Loucy (cell line): ENCODE results near the gene HS3ST3A1.

ENCODE experiments used
- H2AFZ ChIP-seq: fragments of 200-600 bp; sonication (generic); 2 replicates; pipeline ENCODE4 v1.6.0; 2016; ENCODE audit warnings: antibody characterized with exemption, mild to moderate bottlenecking, low read length, moderate library complexity
- H3F3A ChIP-seq: fragments of 200-600 bp; 2 replicates; pipeline ENCODE4 v1.6.0; 2016; ENCODE audit warnings: antibody characterized with exemption, low read depth, mild to moderate bottlenecking
- H3K27me3 ChIP-seq: fragments of 200-600 bp; sonication (generic); 2 replicates; pipeline ENCODE4 v1.6.1; 2014; ENCODE audit warnings: low read length, mild to moderate bottlenecking; ENCODE audit not compliant: insufficient read depth, poor library complexity, severe bottlenecking
- H3K36me3 ChIP-seq: fragments of 200-600 bp; sonication (generic); 2 replicates; pipeline ENCODE4 v1.6.1; 2016; ENCODE audit warnings: low read length; ENCODE audit not compliant: insufficient read depth
- H3K4me1 ChIP-seq: fragments of 200-600 bp; sonication (generic); 2 replicates; pipeline ENCODE4 v1.5.1; 2014; ENCODE audit warnings: low read length, mild to moderate bottlenecking; ENCODE audit not compliant: insufficient read depth, poor library complexity, severe bottlenecking
- H3K4me2 ChIP-seq: fragments of 200-600 bp; sonication (generic); 2 replicates; pipeline ENCODE4 v1.6.0; 2014; ENCODE audit warnings: antibody characterized with exemption, low read length, low read depth, mild to moderate bottlenecking; ENCODE audit not compliant: poor library complexity, severe bottlenecking
- H3K4me3 ChIP-seq: fragments of 200-600 bp; sonication (generic); 2 replicates; pipeline ENCODE4 v1.5.1; 2014; ENCODE audit warnings: low read length, mild to moderate bottlenecking, mixed read lengths; ENCODE audit not compliant: poor library complexity, severe bottlenecking
- H3K79me2 ChIP-seq: fragments of 200-600 bp; sonication (generic); 2 replicates; pipeline ENCODE4 v1.6.1; 2014; ENCODE audit warnings: low read length; ENCODE audit not compliant: insufficient read depth
- H3K9ac ChIP-seq: fragments of 200-600 bp; sonication (generic); 2 replicates; pipeline ENCODE4 v1.6.0; 2014; ENCODE audit warnings: mild to moderate bottlenecking, low read depth, low read length, moderate library complexity; ENCODE audit not compliant: poor library complexity, severe bottlenecking
- H3K9me2 ChIP-seq: fragments of 200-600 bp; sonication (generic); replicated peaks from 2 replicates; pipeline ENCODE4 v1.6.1; 2016; ENCODE audit warnings: low read depth, low read length, mixed read lengths
- H3K9me3 ChIP-seq: fragments of 200-600 bp; sonication (generic); 2 replicates; pipeline ENCODE4 v1.6.1; 2014; ENCODE audit warnings: mild to moderate bottlenecking, antibody characterized with exemption, low read length, low read depth; ENCODE audit not compliant: insufficient read depth
- H4K20me1 ChIP-seq: fragments of 200-600 bp; sonication (generic); 2 replicates; pipeline ENCODE4 v1.6.0; 2014; ENCODE audit warnings: antibody characterized with exemption, low read length, mild to moderate bottlenecking; ENCODE audit not compliant: insufficient read depth, poor library complexity, severe bottlenecking
- CTCF ChIP-seq: fragments of 200-600 bp; sonication (generic); conservative IDR thresholded peaks from 2 replicates; pipeline ENCODE4 v1.5.1; 2014; ENCODE audit warnings: mild to moderate bottlenecking, antibody characterized with exemption, low read length
- EZH2phosphoT487 ChIP-seq: fragments of 200-600 bp; IDR thresholded peaks from 2 replicates; pipeline ENCODE4 v1.6.1; 2018; ENCODE audit warnings: antibody characterized with exemption, mild to moderate bottlenecking, moderate library complexity, borderline replicate concordance

Gene HS3ST3A1

DNA sequence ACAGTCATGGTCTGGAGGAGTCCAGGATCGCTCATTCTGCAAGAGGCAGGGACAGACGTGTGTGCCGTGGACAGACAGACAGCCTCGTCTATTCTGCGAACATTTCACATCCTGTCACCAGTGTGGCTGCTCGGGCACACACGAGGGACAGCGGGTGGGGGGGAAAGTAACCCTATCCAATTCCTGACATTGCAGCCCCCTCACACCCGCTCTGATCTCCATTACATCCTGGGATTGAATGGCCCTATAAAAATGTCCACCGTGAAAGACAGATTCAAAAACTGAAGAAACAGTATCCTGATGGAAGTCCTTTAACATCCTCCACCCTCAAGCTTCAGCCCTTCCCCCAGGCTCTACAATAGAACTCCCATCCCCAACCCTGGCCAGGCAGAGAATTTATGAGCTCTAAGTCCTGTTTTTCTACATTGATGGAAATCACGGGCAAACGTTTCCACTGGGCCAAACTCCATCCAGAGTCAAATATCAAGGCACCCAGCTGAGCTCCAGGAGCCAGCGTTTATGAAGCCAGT, 39.4 kb downstream of the HS3ST3A1 start:
- TF ChIP-seq CTCF (no peak), EZH2phosphoT487 (no peak)
- Histone ChIP-seq H3K27me3 (no peaks in the 10 kb centered on the region), H3K79me2 (no peaks in the 10 kb centered on the region), H3K9ac (no peak overlapping the region), H3K9me2 (no peaks in the 10 kb centered on the region), H3K4me1 (no peaks in the 10 kb centered on the region), H2AFZ (no peak overlapping the region), H3K4me3 (no peak overlapping the region), H3F3A (no peaks in the 10 kb centered on the region), H3K9me3 (peaks cover 3% of the 10 kb centered on the region; the same call in 1 of the 2 replicates), H4K20me1 (no peaks in the 10 kb centered on the region), H3K36me3 (no peaks in the 10 kb centered on the region), H3K4me2 (no peak overlapping the region)

- Histone ChIP-seq H3K79me2 (no peaks in the 10 kb centered on the region), H3K4me3 (no peak overlapping the region)
Observed at GRCh38 chr17:13561606-13562270, 40.0 kb downstream of the HS3ST3A1 start.

GRCh38 chr17:13560935-13561334, 40.8 kb downstream of the HS3ST3A1 start:
- Histone ChIP-seq H3K9me2 (no peaks in the 10 kb centered on the region), H4K20me1 (no peaks in the 10 kb centered on the region), H3K4me3 (no peak overlapping the region), H3K4me2 (no peak overlapping the region), H3K4me1 (no peaks in the 10 kb centered on the region), H3K36me3 (no peaks in the 10 kb centered on the region), H3K79me2 (no peaks in the 10 kb centered on the region), H3F3A (no peaks in the 10 kb centered on the region), H3K9me3 (peaks cover 3% of the 10 kb centered on the region; the same call in 1 of the 2 replicates), H2AFZ (no peak overlapping the region), H3K9ac (no peak overlapping the region), H3K27me3 (no peaks in the 10 kb centered on the region)
- TF ChIP-seq CTCF = no peak
- TF ChIP-seq EZH2phosphoT487 = no peak

More at GRCh38 chr17:13561606-13562270, 40.0 kb downstream of the HS3ST3A1 start:
- no peak for TF ChIP-seq CTCF
- no peak for TF ChIP-seq EZH2phosphoT487
- Histone ChIP-seq H3K36me3 (no peaks in the 10 kb centered on the region), H3K9me2 (no peaks in the 10 kb centered on the region), H3K9ac (no peak overlapping the region), H3K9me3 (peaks cover 3% of the 10 kb centered on the region; the same call in 1 of the 2 replicates), H3K27me3 (no peaks in the 10 kb centered on the region), H2AFZ (no peak overlapping the region), H3F3A (no peaks in the 10 kb centered on the region), H4K20me1 (no peaks in the 10 kb centered on the region), H3K4me2 (no peak overlapping the region), H3K4me1 (no peaks in the 10 kb centered on the region)
